Activated naive CD4-positive, alpha-beta T cell (primary cell): ENCODE results near the gene SHANK2.

Experiments
- DNase-seq, 4 experiments: peaks; one replicate each; lab custom pipeline; 2025; lab: John Stamatoyannopoulos, UW

Gene SHANK2

GRCh38 chr11:71252269-71252769 is at the start of gene SHANK2:
SHANK2 (minus strand) TSS chr11:71252577; CDS start chr11:71147326, 105,251 bp downstream.
- no peak for DNase-seq

- no peak for DNase-seq
Measured at GRCh38 chr11:71301858-71302533, 49.6 kb upstream of the SHANK2 start.

GRCh38 chr11:71301046-71301857 is 48.9 kb upstream of the SHANK2 start:
- DNase-seq: no peak

GRCh38 chr11:71300187-71300586 is 47.8 kb upstream of the SHANK2 start:
- DNase-seq: no peak

- no peak for DNase-seq
Measured at GRCh38 chr11:71298761-71299181, 46.4 kb upstream of the SHANK2 start.

GRCh38 chr11:71298016-71298550 is 45.7 kb upstream of the SHANK2 start:
- DNase-seq: no peak

- no peak for DNase-seq
Measured at GRCh38 chr11:71294846-71295600, 42.6 kb upstream of the SHANK2 start.

- no peak for DNase-seq
Measured at GRCh38 chr11:71293961-71294782, 41.8 kb upstream of the SHANK2 start.

GRCh38 chr11:71286701-71287643 is 34.6 kb upstream of the SHANK2 start:
- no peak for DNase-seq

GRCh38 chr11:71285111-71285510 is 32.7 kb upstream of the SHANK2 start:
- no peak for DNase-seq

GRCh38 chr11:71284525-71285092 is 32.2 kb upstream of the SHANK2 start:
- no peak for DNase-seq

- DNase-seq: no peak
Measured at GRCh38 chr11:71283971-71284441, 31.6 kb upstream of the SHANK2 start.

GRCh38 chr11:71282581-71283351 is 30.4 kb upstream of the SHANK2 start:
- no peak for DNase-seq

GRCh38 chr11:71281831-71282230 is 29.5 kb upstream of the SHANK2 start:
- no peak for DNase-seq

- DNase-seq: no peak
Measured at GRCh38 chr11:71281204-71281603, 28.8 kb upstream of the SHANK2 start.

GRCh38 chr11:71279916-71280645 is 27.7 kb upstream of the SHANK2 start:
- DNase-seq: no peak

- DNase-seq: no peak
Measured at GRCh38 chr11:71272161-71272560, 19.8 kb upstream of the SHANK2 start.
